Stimulated activated CD4-positive, alpha-beta T cell treated with anti-CD3 and anti-CD28 coated beads, Interleukin-4, amount 100 ng/mL, for 24 hours (primary cell): ENCODE data around the gene MTCL1.

Experiments
- DNase-seq: peaks from one replicate; pipeline ENCODE4 v3.0.0-alpha.2; 2020

The MTCL1 gene

GRCh38 chr18:8715599-8715998 lies 10.2 kb downstream of the MTCL1 start:
- DNase-seq: no peak

- DNase-seq: no peak
Measured at GRCh38 chr18:8717011-8717770, 11.8 kb downstream of the MTCL1 start.

DNA sequence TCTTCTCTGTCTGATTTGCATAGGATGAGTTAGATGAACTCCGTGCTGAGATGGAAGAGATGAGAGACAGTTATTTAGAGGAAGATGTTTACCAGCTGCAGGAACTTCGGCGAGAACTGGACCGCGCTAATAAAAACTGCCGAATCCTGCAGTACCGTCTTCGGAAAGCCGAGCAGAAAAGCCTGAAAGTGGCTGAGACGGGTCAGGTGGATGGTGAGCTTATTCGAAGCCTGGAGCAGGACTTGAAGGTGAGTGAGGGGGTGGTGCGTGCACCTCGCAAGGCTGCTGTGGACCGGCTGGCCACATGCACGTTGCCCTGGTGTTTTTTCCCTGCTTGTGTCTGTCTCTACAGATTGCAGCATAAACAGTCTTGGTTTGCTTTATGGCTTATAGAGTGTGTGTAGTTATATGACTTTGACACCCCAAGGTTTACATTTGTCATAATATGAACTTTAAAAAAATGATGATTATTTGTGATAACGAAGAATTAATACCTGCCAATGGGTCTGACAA lies 13.1 kb downstream of the MTCL1 start:
- DNase-seq: no peak

DNA sequence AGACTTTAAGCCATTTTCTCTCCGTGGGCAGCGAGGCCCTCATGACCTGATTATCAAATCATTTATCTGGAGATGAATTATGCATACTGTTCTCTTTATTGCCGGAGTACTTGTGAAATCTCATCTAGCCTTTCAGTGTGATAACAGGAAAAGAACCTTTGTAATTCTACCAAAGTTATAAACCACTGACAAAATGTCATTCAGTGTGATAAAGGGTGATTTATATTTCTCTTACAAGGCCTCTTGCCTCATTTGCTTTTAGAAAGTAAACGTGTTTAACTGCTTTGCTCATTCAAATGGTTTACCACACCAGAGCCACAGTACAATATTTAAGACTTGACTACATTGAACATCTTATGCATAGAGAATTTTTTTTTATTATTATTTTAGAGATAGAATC lies 13.8 kb downstream of the MTCL1 start:
- no peak for DNase-seq

- no peak for DNase-seq
Measured at GRCh38 chr18:8720141-8720540, 14.8 kb downstream of the MTCL1 start.

DNA sequence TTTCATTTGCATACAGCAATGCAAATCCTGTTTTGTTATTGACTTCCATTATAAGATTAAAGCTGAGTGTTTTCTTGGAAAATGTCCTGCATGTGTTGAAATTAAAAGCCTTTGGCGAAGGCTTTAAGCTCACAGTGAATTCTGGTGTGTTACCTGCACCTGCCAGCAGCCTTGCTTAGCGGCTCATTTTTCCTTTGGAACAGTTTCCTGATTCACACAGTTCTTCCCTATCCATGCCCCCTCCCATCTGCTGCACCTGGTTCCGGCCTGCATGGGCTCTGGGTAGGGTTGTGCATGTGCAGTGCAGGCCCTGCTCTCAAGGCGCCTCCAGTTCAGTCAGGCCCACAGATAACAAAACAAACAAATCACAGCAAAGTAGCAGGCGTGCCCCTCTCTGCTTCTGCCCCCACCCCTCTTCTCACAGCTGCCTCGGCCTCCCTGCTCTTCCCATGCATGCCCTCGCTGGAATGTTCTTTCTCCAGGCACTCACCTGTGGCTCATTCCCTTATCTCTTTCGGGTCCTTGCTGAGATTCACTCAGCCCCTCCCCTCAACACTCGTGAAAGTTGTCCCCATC lies 15.8 kb downstream of the MTCL1 start:
- DNase-seq: no peak

DNA sequence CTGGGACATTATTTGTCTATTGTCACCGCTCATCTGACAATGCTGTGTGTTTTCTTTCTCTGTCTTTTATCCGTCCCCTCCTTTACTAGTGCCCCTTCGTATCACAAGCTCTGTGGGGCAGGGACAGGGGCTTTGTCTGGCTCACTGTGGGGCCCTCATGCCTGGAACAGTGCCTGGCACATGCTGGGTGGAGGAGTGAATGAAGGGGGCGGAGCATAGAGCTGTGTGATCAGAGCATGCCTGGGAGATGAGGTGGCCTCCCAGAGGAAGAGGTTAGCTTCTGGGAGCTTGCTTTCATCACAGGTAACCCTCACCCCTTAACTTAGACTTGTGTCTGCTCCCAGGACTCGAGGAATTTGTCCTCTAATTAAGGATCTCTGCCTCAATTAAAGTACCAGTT lies 16.4 kb downstream of the MTCL1 start:
- no peak for DNase-seq

DNA sequence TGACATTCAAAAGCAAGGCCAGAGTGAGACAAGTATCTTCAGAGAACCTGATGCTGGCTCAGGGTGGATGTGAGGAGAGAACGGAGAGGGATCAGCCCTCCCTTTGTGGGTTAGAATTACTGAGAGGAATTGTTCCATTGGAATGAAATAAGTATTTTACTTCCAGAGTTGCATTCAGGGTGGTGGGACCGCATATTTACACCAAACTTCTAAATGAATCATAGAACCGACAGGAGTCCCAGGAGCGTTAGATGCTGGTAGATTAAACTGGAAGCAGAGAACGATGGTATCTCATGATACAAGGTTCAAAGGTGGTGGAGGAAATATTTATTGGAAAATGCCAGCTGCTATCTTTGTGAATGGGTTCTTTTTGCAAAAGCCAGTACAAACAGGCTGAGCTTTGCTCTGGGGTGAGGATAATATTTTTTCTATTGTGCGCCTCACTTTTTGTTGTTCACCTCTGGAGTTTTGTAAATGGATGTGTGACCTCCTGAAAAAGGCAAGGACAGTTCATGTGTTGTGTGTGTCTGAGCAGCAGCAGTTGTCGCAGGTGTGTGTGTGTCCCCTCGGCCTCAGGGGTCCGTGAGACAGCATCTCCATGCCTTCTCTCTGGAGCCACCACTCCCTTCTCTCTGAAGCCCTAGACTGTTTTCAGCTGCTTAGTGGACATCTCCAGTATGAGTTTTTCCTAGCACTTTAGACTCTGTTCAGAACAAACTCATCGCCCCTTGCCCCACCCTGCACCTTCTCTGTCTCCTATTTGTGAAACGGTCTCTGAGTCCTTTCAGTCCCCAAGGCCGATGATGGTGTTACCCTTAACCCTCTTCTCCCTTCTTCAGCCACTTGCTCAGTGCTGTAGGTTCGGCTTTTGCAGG lies 17.8 kb downstream of the MTCL1 start:
- DNase-seq: no peak

DNA sequence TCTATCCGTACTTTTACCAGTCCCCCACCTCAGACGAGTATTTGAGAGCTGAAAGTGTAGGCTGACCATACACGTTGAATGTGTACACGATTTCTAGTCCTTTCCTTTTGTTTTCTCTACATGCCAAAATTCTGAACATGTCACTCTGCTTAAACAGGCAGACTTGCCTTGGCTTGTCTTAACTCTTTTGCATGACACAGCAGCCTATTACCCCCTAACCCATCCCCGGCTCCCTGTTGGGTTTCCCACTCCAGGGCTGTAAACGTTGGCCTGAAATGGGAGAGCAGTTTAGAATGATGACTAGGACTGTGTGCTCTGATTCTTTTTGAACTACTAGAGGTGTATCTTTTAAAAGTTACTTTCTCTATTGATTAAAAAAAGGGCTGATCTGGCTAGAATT lies 19.1 kb downstream of the MTCL1 start:
- no peak for DNase-seq

- no peak for DNase-seq
Measured at GRCh38 chr18:8726281-8726680, 20.9 kb downstream of the MTCL1 start.

DNA sequence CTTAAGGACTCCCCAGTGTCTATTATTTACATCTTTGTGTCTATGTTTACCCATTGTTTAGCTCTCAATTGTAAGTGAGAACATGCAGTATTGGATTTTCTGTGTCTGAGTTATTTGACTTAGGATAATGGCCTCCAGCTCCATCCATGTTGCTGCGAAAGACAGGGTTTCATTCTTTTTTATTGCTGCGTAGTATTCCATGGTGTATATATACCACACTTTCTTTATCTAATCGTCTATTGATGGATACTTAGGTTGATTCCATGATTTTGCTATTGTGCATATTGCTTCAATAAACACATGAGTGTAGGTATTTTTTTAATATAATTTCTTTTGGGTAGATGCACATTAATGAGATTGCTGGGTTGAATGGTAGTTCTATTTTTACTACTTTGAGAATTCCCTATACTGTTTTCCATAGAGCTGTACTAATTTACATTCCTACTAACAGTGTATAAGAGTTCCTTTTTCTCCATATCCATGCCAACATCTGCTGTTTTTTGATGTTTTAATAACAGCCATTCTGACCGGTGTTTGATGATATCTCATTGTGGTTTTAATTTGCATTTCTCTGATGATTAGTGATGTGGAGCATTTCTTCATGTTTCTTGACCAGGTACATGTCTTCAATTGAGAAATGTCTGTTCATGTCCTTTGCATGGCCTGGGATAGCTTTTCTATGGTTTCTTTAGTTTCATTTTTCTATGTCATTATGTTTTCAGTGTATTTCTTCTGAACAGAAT lies 21.8 kb downstream of the MTCL1 start:
- DNase-seq: no peak

DNA sequence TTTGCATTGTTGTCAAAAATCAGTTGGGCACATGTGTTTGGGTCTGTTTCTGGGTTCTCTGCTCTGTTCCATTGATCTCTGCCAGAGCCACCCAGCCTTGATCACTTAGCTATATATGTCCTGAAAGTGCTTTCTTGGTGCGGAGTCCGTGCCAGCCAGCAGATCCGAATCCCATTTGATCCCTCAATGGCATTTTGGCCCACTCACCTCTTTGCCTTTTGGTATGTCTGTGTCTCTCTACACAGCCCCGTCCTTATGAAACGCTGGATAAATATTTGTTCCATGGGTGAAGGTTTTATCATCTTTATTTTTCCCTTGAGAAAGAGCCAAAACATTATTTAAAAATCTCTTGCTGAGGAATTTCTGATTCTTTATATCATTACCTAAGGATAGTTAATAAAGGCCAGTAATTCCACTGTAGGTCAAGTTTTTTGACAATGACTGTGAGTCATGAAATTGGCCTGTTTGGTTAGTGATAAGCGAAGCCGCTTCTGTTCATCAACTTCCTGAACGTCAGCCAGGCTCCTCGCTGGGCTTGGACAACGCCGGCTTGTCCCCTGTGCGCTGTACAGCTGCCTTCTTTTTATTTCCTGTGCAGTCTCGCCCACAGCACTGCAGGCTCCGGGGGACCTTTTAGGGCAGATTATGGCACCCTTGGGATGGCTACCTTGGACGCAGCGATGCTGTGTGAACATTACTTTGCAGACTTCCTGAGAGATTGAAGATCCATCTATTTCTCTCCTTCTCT lies 24.9 kb downstream of the MTCL1 start:
- DNase-seq: no peak

DNA sequence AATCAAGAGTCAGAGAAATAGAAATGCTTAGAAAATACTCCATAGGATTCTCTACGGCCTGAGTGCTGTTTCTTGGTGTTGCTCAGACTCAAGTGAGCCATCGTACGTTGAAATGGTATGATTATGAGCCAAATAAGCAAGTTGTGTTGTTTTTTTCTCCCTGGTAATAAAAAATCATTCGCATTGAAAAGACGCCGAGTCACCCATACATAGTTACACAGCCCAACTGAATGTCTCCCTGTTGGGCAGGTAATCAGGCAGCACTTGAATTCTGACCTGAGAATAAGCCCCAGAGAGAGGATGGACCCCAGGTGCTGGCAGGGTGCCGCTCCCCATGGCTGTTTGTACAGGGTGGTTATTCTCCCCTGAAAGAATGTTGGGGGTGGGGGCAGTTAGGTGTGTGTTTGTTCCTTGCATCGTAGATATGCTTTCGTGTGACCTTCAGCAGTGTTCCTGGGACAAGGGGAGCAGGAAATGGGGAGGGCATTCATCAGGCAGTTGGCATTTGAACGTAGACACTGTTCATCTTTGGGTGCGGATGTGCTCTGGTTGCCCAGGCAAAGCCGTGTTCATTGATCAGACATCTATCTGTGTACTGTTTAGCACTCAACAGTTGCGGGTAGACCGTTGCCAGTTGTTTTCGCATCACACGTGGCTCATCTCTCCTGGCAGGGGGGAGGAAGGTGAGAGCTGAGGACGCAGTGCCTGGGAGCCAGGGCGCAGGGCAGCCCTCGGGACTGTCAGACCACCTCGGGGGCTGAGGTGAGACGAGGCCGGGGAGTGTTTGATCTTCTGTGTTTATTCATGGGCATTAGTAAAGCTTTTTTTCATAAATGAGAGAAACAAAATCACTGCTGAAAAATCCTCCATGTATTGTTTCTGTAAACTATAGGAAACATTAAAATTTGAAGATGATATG lies 27.3 kb downstream of the MTCL1 start:
- DNase-seq: no peak

DNA sequence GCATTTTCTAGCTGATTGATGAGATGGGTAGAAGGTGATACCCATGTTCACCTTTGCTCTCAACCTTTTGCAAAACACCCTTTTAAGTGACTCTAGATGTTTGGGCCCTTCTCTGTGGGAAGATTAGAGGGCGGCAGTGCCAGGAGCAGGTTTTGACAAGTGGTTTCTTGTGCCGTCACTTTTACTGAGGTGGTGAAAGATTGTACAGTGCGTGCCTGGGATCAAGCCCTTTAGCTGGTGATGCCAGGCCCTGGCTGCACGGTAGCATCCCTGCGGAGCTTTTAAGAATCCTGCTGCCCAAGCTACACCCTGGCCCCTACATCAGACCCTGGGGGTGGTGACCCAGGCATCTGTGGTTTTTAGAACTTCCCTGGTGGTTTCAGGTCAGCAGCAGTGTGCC lies 29.1 kb downstream of the MTCL1 start:
- no peak for DNase-seq

DNA sequence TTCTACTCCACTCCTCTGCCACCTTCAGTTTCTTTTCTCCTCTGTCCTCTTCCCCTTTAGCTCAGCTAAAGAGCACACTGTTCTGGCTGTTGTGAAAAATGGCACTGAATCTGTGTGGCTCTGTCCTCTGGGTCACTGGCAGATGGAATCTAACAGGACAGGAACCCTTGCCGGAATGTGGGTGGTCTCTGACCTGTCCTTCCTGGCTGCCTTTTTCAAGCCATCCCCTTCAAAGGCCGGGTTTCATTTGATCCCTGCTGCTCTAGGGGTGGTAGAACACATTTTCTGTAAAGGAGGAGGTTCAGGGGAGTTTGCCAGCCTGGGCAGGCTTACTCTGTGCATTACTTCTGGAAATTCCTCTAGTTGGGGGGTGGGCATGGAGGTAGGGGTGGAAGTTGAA lies 29.9 kb downstream of the MTCL1 start:
- no peak for DNase-seq

DNA sequence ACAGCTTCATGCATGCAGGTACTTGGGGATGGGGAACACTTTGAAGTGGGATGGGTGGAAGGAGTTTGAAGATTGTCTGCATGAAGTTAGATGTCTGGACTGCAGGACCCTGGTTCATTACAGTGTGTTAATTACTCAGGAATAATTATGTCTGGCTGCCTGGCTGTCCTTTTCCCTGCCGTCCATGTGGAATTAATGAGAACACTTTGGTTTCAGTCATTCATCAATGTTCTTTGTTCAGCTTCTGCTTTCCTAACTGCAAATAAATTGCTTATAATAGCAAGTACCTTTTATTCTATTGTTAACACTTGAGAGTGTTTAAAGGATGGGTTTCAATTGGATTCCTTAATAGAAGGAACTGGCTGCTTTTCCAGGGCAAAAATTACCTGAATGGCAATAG lies 35.8 kb downstream of the MTCL1 start:
- DNase-seq: no peak

- DNase-seq: no peak
Measured at GRCh38 chr18:8741532-8741931, 36.2 kb downstream of the MTCL1 start.

- no peak for DNase-seq
Measured at GRCh38 chr18:8742387-8743361, 37.3 kb downstream of the MTCL1 start.

GRCh38 chr18:8744038-8744437 lies 38.7 kb downstream of the MTCL1 start:
- DNase-seq: no peak

DNA sequence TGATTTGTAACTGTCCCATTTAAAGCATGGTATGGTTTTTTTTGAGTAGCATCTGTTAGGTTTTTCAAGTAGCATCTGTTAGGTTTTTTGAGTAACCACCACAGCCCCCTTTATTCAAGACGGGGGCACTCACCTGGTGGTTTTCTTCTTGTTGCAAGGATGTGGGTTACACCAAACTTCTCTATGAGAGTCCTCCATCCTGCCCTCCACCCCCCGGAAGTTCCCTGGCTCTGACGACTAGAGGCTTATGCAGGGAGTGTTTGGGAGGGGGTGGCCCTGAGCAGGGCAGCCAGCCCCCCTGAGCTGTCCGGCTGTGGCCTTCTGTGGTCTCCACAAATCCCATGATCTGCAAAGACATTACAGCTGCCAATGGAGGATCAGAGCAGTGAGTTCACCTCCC lies 39.3 kb downstream of the MTCL1 start:
- no peak for DNase-seq
